Tibial artery (tissue), 4 donors: Measurements from ENCODE around the gene BAMBI.

Source experiments
- DNase-seq, 2 donors: peaks; one replicate each; pipeline ENCODE4 v3.0.0-alpha.2; 2019
- H3K27ac ChIP-seq, 2 donors: fragments of 200-600 bp; sonication (generic) in 1 of 2; 1 replicate in 1 of 2; 2 replicates in 1 of 2; pipeline ENCODE4 v1.5.1; 2018 to 2019; ENCODE audit warnings: mild to moderate bottlenecking in 1 of 2
- H3K27me3 ChIP-seq, 2 donors: fragments of 200-600 bp; sonication (generic) in 1 of 2; one replicate each; pipeline versions ENCODE4 v1.5.1 to v1.6.0; 2016 to 2019
- H3K36me3 ChIP-seq, 3 donors: fragments of 200-600 bp; sonication (generic) in 2 of 3; one replicate each; pipeline ENCODE4 v1.5.1; 2016 to 2019; ENCODE audit warnings: mild to moderate bottlenecking in 2 of 3
- H3K4me1 ChIP-seq, 4 donors: fragments of 200-600 bp; sonication (generic) in 2 of 4; 1 replicate in 3 of 4; 2 replicates in 1 of 4; pipeline ENCODE4 v1.5.1; 2016 to 2019
- H3K4me3 ChIP-seq, 2 donors: fragments of 200-600 bp; sonication (generic) in 1 of 2; 1 replicate in 1 of 2; 2 replicates in 1 of 2; pipeline ENCODE4 v1.5.1; 2018 to 2019; ENCODE audit warnings: mild to moderate bottlenecking in 2 of 2
- H3K9me3 ChIP-seq, 3 donors: fragments of 200-600 bp; sonication (generic) in 1 of 3; one replicate each; pipeline ENCODE4 v1.5.1; 2016 to 2019
- intact Hi-C: fragments of 100-400 bp; cut with DNase I; formaldehyde crosslinking; loops from one replicate; pipeline ENCODE4 v1.15.0; 2023; ENCODE audit warnings: low total_unique reads
- TF ChIP-seq, protein P1 (sequence below), 2 experiments: fragments of 200-600 bp in 1 of 2; fragments of 450-650 bp in 1 of 2; IDR thresholded peaks; one replicate each; pipeline ENCODE4 v1.5.1; 2017 to 2019; ENCODE audit warnings: antibody characterized with exemption in 2 of 2, mild to moderate bottlenecking in 1 of 2, moderate library complexity in 1 of 2

The BAMBI gene

GRCh38 chr10:28728366-28728765 is 51.0 kb downstream of the BAMBI start:
- no peak overlapping the region for H3K27ac ChIP-seq
- intact Hi-C loops = no loop called here
- TF ChIP-seq, protein P1, sequence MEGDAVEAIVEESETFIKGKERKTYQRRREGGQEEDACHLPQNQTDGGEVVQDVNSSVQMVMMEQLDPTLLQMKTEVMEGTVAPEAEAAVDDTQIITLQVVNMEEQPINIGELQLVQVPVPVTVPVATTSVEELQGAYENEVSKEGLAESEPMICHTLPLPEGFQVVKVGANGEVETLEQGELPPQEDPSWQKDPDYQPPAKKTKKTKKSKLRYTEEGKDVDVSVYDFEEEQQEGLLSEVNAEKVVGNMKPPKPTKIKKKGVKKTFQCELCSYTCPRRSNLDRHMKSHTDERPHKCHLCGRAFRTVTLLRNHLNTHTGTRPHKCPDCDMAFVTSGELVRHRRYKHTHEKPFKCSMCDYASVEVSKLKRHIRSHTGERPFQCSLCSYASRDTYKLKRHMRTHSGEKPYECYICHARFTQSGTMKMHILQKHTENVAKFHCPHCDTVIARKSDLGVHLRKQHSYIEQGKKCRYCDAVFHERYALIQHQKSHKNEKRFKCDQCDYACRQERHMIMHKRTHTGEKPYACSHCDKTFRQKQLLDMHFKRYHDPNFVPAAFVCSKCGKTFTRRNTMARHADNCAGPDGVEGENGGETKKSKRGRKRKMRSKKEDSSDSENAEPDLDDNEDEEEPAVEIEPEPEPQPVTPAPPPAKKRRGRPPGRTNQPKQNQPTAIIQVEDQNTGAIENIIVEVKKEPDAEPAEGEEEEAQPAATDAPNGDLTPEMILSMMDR (IDR thresholded peaks at IDR 0.05) = no peak

DNA sequence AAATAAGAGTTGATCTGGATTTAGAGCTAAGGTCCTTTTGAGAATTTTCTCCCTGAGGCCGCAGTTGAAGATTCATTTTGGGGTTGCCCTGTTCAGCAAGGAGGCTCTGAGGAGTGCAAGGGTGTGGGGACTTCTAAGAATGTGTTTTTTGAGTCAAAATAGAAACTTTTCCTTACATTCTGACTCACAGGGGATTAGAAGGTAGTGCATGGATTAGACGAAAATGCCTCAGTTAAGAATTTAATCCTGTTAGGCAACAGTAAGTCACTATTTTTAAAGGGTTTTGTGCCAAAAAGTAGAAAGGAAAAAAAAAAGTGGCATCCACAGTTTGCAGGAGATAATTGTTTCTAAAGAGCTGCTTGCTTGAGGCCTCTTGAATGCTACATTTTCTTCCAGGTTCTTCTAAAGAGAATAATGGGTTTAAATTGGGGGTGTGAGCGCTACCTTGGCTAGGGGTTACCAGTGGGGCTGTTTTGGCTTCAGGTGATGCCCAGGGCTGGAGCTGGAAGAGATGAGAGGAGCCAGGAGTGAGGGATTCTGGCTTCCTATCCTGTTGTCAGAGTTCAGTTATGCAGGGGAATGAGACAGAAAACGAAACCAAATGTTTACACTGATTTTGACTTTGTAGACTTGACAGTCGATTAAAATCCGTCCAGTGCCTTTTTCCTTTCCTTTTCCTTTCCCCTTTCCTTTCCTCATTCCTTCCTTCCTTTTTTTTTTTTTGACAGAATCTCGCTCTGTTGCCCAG is 52.9 kb downstream of the BAMBI start:
- Histone ChIP-seq H3K27ac (no peak overlapping the region), H3K27me3 (no peaks in the 10 kb centered on the region), H3K36me3 (no peaks in the 10 kb centered on the region), H3K4me1 (no peaks in the 10 kb centered on the region), H3K4me3 (no peak overlapping the region), H3K9me3 (peaks cover 0 to 7% (median 6%) of the 10 kb centered on the region in 3 donors)
- no peak for DNase-seq
- intact Hi-C loops = no loop called here
- TF ChIP-seq, protein P1 (IDR thresholded peaks at IDR 0.05) = no peak

More at GRCh38 chr10:28728366-28728765, 51.0 kb downstream of the BAMBI start:
- no peaks in the 10 kb centered on the region for H3K27me3 ChIP-seq
- no peaks in the 10 kb centered on the region for H3K36me3 ChIP-seq
- no peaks in the 10 kb centered on the region for H3K9me3 ChIP-seq
- DNase-seq = no peak
- H3K4me3 ChIP-seq = no peak overlapping the region
- no peaks in the 10 kb centered on the region for H3K4me1 ChIP-seq

DNA sequence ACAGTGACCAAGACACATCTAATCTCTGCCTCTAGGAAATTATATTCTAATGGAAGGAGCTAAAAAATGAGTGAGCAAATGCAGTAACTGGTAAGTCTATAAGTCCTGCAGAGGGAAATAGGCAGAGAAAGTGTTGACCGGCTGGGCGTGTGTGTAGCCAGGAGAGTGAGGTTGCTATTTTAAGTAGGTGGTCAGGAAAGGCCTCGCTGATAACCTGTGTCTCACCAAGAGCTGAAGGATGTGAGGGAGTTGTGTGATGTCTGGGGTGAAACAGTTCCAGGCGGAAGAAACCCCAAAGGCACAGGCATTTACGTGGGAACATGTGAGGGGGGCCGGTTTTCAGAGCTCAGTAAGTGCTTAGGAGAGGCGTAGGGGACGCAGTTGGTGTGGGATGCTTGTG is 54.8 kb downstream of the BAMBI start:
- Histone ChIP-seq H3K36me3 (no peaks in the 10 kb centered on the region), H3K4me1 (no peaks in the 10 kb centered on the region), H3K27me3 (no peaks in the 10 kb centered on the region), H3K27ac (no peak overlapping the region), H3K4me3 (no peak overlapping the region), H3K9me3 (peaks cover 0 to 7% (median 6%) of the 10 kb centered on the region in 3 donors)
- DNase-seq = no peak
- TF ChIP-seq, protein P1 (IDR thresholded peaks at IDR 0.05) = no peak
- intact Hi-C loops = no loop called here
